GM23338 (cell line): Measurements from ENCODE around the gene ASIC5.

Source experiments
- CREB1 ChIP-seq: fragments of 250-450 bp; sonication (Bioruptor Pico); IDR thresholded peaks from 2 replicates; pipeline ENCODE4 v1.5.0; 2020; ENCODE audit warnings: low read depth, mild to moderate bottlenecking, moderate library complexity
- EZH2 ChIP-seq: fragments of 200-600 bp; sonication (generic); IDR thresholded peaks from one replicate; pipeline ENCODE4 v1.8.0; 2017; ENCODE audit warnings: antibody characterized with exemption, mild to moderate bottlenecking, low read depth; ENCODE audit not compliant: unreplicated experiment
- EZH2phosphoT487 ChIP-seq: fragments of 200-600 bp; sonication (generic); IDR thresholded peaks from one replicate; pipeline ENCODE4 v1.8.1; 2018; ENCODE audit warnings: antibody characterized with exemption; ENCODE audit not compliant: unreplicated experiment
- JUNB ChIP-seq: IDR thresholded peaks from one replicate; pipeline ENCODE4 v1.6.1; 2016; ENCODE audit warnings: antibody characterized with exemption; ENCODE audit not compliant: unreplicated experiment
- NANOG ChIP-seq: IDR thresholded peaks from 2 replicates; pipeline ENCODE4 v1.6.1; 2016; ENCODE audit warnings: antibody characterized with exemption, borderline replicate concordance
- POLR2AphosphoS5 ChIP-seq: IDR thresholded peaks from 2 replicates; pipeline ENCODE4 v1.6.1; 2016; ENCODE audit warnings: antibody characterized with exemption, low read depth
- STAT1 ChIP-seq: IDR thresholded peaks from one replicate; pipeline ENCODE4 v1.6.1; 2016; ENCODE audit warnings: antibody characterized with exemption; ENCODE audit not compliant: unreplicated experiment
- ZNF114 ChIP-seq: fragments of 250-450 bp; sonication (Bioruptor Pico); IDR thresholded peaks from 2 replicates; pipeline ENCODE4 v1.5.0; 2020; ENCODE audit warnings: mild to moderate bottlenecking, moderate library complexity
- TF ChIP-seq, protein P1 (sequence below), 2 experiments: fragments of 200-600 bp in 1 of 2; sonication (generic) in 1 of 2; conservative IDR thresholded peaks; 2 replicates each; pipeline versions ENCODE4 v1.5.1 to v1.6.1; 2016 to 2017; ENCODE audit warnings: antibody characterized with exemption in 2 of 2, low read depth in 2 of 2, mild to moderate bottlenecking in 2 of 2, moderate library complexity in 1 of 2
- TF ChIP-seq, protein P2 (sequence below): IDR thresholded peaks from one replicate; pipeline ENCODE4 v1.6.1; 2018; ENCODE audit warnings: antibody characterized with exemption; ENCODE audit not compliant: unreplicated experiment
- TF ChIP-seq, protein P3 (sequence below): IDR thresholded peaks from 2 replicates; pipeline ENCODE4 v1.6.1; 2016; ENCODE audit warnings: antibody characterized with exemption

DNA sequence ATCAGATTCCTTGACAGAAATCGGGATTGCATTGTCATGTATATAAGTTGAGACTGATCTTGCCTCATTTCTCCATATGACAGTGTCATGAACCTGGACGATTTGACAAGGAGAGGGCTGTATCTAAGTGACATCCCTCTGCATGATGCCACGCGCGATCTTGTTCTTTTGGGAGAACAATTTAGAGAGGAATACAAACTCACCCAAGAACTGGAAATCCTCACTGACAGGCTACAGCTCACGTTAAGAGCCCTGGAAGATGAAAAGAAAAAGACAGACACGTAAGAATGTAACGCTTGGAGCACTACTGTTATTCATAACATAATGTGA lies 66.3 kb downstream of the ASIC5 start:
- TF ChIP-seq, protein P1, sequence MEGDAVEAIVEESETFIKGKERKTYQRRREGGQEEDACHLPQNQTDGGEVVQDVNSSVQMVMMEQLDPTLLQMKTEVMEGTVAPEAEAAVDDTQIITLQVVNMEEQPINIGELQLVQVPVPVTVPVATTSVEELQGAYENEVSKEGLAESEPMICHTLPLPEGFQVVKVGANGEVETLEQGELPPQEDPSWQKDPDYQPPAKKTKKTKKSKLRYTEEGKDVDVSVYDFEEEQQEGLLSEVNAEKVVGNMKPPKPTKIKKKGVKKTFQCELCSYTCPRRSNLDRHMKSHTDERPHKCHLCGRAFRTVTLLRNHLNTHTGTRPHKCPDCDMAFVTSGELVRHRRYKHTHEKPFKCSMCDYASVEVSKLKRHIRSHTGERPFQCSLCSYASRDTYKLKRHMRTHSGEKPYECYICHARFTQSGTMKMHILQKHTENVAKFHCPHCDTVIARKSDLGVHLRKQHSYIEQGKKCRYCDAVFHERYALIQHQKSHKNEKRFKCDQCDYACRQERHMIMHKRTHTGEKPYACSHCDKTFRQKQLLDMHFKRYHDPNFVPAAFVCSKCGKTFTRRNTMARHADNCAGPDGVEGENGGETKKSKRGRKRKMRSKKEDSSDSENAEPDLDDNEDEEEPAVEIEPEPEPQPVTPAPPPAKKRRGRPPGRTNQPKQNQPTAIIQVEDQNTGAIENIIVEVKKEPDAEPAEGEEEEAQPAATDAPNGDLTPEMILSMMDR (conservative IDR thresholded peaks at IDR 0.05; ENCODE audit: low read depth in 2 of 2): no peak
- TF ChIP-seq EZH2 (no peak), NANOG (no peak), EZH2phosphoT487 (no peak), JUNB (no peak), ZNF114 (CRISPR knock-in tag) (no peak), POLR2AphosphoS5 (no peak), CREB1 (CRISPR knock-in tag) (no peak), STAT1 (no peak)
- TF ChIP-seq, protein P2, sequence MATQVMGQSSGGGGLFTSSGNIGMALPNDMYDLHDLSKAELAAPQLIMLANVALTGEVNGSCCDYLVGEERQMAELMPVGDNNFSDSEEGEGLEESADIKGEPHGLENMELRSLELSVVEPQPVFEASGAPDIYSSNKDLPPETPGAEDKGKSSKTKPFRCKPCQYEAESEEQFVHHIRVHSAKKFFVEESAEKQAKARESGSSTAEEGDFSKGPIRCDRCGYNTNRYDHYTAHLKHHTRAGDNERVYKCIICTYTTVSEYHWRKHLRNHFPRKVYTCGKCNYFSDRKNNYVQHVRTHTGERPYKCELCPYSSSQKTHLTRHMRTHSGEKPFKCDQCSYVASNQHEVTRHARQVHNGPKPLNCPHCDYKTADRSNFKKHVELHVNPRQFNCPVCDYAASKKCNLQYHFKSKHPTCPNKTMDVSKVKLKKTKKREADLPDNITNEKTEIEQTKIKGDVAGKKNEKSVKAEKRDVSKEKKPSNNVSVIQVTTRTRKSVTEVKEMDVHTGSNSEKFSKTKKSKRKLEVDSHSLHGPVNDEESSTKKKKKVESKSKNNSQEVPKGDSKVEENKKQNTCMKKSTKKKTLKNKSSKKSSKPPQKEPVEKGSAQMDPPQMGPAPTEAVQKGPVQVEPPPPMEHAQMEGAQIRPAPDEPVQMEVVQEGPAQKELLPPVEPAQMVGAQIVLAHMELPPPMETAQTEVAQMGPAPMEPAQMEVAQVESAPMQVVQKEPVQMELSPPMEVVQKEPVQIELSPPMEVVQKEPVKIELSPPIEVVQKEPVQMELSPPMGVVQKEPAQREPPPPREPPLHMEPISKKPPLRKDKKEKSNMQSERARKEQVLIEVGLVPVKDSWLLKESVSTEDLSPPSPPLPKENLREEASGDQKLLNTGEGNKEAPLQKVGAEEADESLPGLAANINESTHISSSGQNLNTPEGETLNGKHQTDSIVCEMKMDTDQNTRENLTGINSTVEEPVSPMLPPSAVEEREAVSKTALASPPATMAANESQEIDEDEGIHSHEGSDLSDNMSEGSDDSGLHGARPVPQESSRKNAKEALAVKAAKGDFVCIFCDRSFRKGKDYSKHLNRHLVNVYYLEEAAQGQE: no peak
- TF ChIP-seq, protein P3, sequence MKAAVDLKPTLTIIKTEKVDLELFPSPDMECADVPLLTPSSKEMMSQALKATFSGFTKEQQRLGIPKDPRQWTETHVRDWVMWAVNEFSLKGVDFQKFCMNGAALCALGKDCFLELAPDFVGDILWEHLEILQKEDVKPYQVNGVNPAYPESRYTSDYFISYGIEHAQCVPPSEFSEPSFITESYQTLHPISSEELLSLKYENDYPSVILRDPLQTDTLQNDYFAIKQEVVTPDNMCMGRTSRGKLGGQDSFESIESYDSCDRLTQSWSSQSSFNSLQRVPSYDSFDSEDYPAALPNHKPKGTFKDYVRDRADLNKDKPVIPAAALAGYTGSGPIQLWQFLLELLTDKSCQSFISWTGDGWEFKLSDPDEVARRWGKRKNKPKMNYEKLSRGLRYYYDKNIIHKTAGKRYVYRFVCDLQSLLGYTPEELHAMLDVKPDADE: no peak
